SH-SY5Y (cell line): ENCODE measurements around the gene STAT4.

Experiments
- GATA2 ChIP-seq: IDR thresholded peaks from 2 replicates; pipeline ENCODE4 v1.6.1; 2011; ENCODE audit warnings: mild to moderate bottlenecking, low read depth, low read length
- GATA3 ChIP-seq: IDR thresholded peaks from 2 replicates; pipeline ENCODE4 v1.6.1; 2011; ENCODE audit warnings: low read depth, mild to moderate bottlenecking, low read length, moderate library complexity

GRCh38 chr2:191006297-191006696, 144.5 kb downstream of the STAT4 start:
- no peak for TF ChIP-seq GATA2
- TF ChIP-seq GATA3: no peak
